ENCODE measurements around the gene FNBP1. TPM values are rescaled to one million over a fixed set of nuclear protein-coding genes. Genes with fewer than 3 reads are reported as not detected.

FNBP1 gene
- total RNA-seq, 1 donor from 2014 or later = 12.7 TPM

- ATAC-seq (no peak), DNase-seq (ENCODE audit: low spot score) (no peak)
Observed at GRCh38 chr9:129867136-129868022, 175.6 kb downstream of the FNBP1 start.

GRCh38 chr9:129866394-129867135, 176.4 kb downstream of the FNBP1 start:
- ATAC-seq (no peak), DNase-seq (ENCODE audit: low spot score) (no peak)

GRCh38 chr9:129865668-129866320, 177.2 kb downstream of the FNBP1 start:
- ATAC-seq = no peak
- no peak for DNase-seq (ENCODE audit: low spot score)

GRCh38 chr9:129864991-129865647, 177.9 kb downstream of the FNBP1 start:
- no peak for DNase-seq (ENCODE audit: low spot score)
- ATAC-seq = no peak

GRCh38 chr9:129863059-129863690, 179.8 kb downstream of the FNBP1 start:
- no peak for ATAC-seq
- DNase-seq (ENCODE audit: low spot score) = no peak

GRCh38 chr9:129861447-129861827, 181.6 kb downstream of the FNBP1 start:
- DNase-seq (ENCODE audit: low spot score) (no peak), ATAC-seq (no peak)

GRCh38 chr9:129860653-129861446, 182.1 kb downstream of the FNBP1 start:
- ATAC-seq = no peak
- DNase-seq (ENCODE audit: low spot score) = no peak

GRCh38 chr9:129858167-129858962, 184.6 kb downstream of the FNBP1 start:
- DNase-seq (ENCODE audit: low spot score) (no peak), ATAC-seq (no peak)

GRCh38 chr9:129857207-129857606, 185.8 kb downstream of the FNBP1 start:
- DNase-seq (ENCODE audit: low spot score) = no peak
- no peak for ATAC-seq

GRCh38 chr9:129854588-129855110, 188.3 kb downstream of the FNBP1 start:
- no peak for DNase-seq (ENCODE audit: low spot score)
- no peak for ATAC-seq

GRCh38 chr9:129853614-129854013, 189.4 kb downstream of the FNBP1 start:
- ATAC-seq (no peak), DNase-seq (ENCODE audit: low spot score) (no peak)

GRCh38 chr9:129852579-129852978, 190.4 kb downstream of the FNBP1 start:
- ATAC-seq (no peak), DNase-seq (ENCODE audit: low spot score) (no peak)

GRCh38 chr9:129851821-129852220, 191.2 kb downstream of the FNBP1 start:
- no peak for DNase-seq (ENCODE audit: low spot score)
- ATAC-seq = no peak

GRCh38 chr9:129850821-129851550, 192.0 kb downstream of the FNBP1 start:
- ATAC-seq (no peak), DNase-seq (ENCODE audit: low spot score) (no peak)

GRCh38 chr9:129849901-129850300, 193.1 kb downstream of the FNBP1 start:
- DNase-seq (ENCODE audit: low spot score) (no peak), ATAC-seq (no peak)

GRCh38 chr9:129848712-129849441, 194.1 kb downstream of the FNBP1 start:
- DNase-seq (ENCODE audit: low spot score) = no peak

GRCh38 chr9:129845373-129845772, 197.6 kb downstream of the FNBP1 start:
- ATAC-seq = no peak
- no peak for DNase-seq (ENCODE audit: low spot score)

More at GRCh38 chr9:129848712-129849441, 194.1 kb downstream of the FNBP1 start:
- no peak for ATAC-seq
